Fibroblast of skin of back (primary cell): ENCODE measurements around the gene ZDHHC23.

Source experiments
- DNase-seq: peaks from one replicate; pipeline ENCODE4 v3.0.0-alpha.2; 2013

Gene ZDHHC23

GRCh38 chr3:114005481-114005880 lies 57.7 kb downstream of the ZDHHC23 start:
- no peak for DNase-seq

GRCh38 chr3:114011059-114011797 lies 63.4 kb downstream of the ZDHHC23 start:
- DNase-seq: no peak
